Esophagus (tissue), 2 donors: Measurements from ENCODE around the gene IGF2BP1. TPM values are rescaled to one million over a fixed set of nuclear protein-coding genes. Genes with fewer than 3 reads are reported as not detected.
"Not testable (repeated sequence)": the region's sequence is repeated elsewhere in the genome, so short reads cannot be mapped to it uniquely, and the experiment has no call there.

Source experiments
- H3K27ac ChIP-seq, 2 donors: one replicate each; pipeline ENCODE4 v1.5.1; 2013; ENCODE audit warnings: low read depth in 2 of 2, mild to moderate bottlenecking in 2 of 2, inconsistent platforms in 1 of 2, low read length in 1 of 2, moderate library complexity in 1 of 2
- H3K27me3 ChIP-seq, 2 donors: one replicate each; pipeline ENCODE4 v1.6.1; 2013; ENCODE audit warnings: low read length in 2 of 2, control low read depth in 1 of 2, mild to moderate bottlenecking in 1 of 2; ENCODE audit not compliant: insufficient read depth in 2 of 2, control insufficient read depth in 1 of 2
- H3K36me3 ChIP-seq, 2 donors: one replicate each; pipeline ENCODE4 v1.6.1; 2013; ENCODE audit warnings: low read length in 1 of 2; ENCODE audit not compliant: control insufficient read depth in 2 of 2, insufficient read depth in 2 of 2
- H3K4me1 ChIP-seq, 2 donors: one replicate each; pipeline ENCODE4 v1.6.1; 2013; ENCODE audit warnings: low read length in 1 of 2; ENCODE audit not compliant: control insufficient read depth in 2 of 2, insufficient read depth in 2 of 2
- H3K4me3 ChIP-seq, 2 donors: one replicate each; pipeline ENCODE4 v1.5.1; 2013; ENCODE audit warnings: low read length in 2 of 2, mild to moderate bottlenecking in 2 of 2, low read depth in 1 of 2, moderate library complexity in 1 of 2
- H3K9me3 ChIP-seq, 2 donors: one replicate each; pipeline ENCODE4 v1.6.1; 2013; ENCODE audit warnings: mild to moderate bottlenecking in 2 of 2, low read depth in 1 of 2, low read length in 1 of 2, moderate library complexity in 1 of 2; ENCODE audit not compliant: control insufficient read depth in 2 of 2, insufficient read depth in 1 of 2
- WGBS, 2 donors: extraction: QIAGEN DNeasy Blood & Tissue Kit; methylation state at CpG; one replicate each; pipeline ENCODE4 v1.1.7; 2013; 5-methylcytosine and 5-hydroxymethylcytosine counted together
- polyA plus RNA-seq, 2 donors: library from polyadenylated mRNA; stranded (reverse); fragments of 200-250 nt; gene quantifications; one replicate each; pipeline ENCODE4 v1.2.3, GENCODE V29; 2013
- donor health status: healthy with polysubstance abuse.
- donor health status: Bipolar disorder and iron deficiency.

Gene IGF2BP1
- polyA plus RNA-seq, 2 donors = 0.01 TPM; not detected in 1

DNA sequence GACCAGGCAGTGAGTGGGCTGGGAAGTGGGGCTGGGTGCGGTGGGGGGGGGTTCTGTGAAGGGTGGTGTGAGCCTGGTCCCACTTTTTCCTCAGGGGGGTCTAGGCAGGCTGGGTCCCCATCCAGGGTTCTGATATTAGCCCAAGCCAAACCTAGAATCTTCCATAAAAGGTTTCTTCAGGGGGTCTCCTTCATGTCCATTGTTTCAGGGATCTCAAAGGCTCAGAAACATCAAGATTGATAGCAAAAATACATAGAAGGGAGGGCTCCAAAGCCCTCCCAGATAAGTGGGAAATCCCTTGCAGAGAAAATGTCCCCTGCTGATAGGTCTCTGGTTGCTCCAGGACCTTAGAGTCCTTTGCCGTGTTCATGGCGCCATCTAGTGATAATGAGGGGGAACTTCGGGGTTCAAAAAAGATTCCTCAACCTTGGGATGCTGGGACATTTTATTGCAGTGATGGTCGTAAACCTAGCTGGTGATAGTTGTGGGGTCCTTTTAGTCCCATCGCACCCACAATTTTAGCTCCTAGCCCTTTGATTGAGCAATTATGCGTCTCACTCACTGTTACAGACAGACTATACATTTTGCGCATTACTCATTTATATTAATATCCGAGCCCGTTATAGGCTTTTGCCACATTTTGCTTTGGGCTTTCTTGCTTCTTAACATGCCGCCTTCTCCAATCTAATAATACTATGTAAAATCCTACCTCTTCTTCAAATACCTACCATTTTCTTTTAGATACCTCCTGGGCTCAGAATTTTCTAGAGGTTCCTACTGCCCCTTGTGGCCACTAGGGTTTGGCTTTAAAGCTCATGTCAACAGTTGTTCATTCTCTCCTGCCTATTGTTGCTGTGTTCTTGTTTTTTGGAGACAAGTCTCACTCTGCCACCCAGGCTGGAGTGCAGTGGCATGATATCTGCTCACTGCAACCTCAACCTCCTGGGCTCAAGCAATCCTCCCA, 35.1 kb downstream of the IGF2BP1 start:
- Histone ChIP-seq H3K9me3 (no peaks in the 10 kb centered on the region), H3K27ac (no peak overlapping the region), H3K27me3 (no peaks in the 10 kb centered on the region), H3K36me3 (no peaks in the 10 kb centered on the region), H3K4me1 (no peaks in the 10 kb centered on the region), H3K4me3 (no peak overlapping the region)
- 38 to 39% methylated on average over 11 of the region's 11 CpGs for WGBS, 2 donors

GRCh38 chr17:49035470-49036269, 38.5 kb downstream of the IGF2BP1 start:
- no peaks in the 10 kb centered on the region for H3K36me3 ChIP-seq
- WGBS, 2 donors = 72 to 74% methylated on average over 38 to 42 of the region's 42 CpGs
- H3K9me3 ChIP-seq = no peaks in the 10 kb centered on the region
- H3K27ac ChIP-seq = no peak overlapping the region
- H3K27me3 ChIP-seq = no peaks in the 10 kb centered on the region
- no peaks in the 10 kb centered on the region for H3K4me1 ChIP-seq
- H3K4me3 ChIP-seq = no peak overlapping the region

DNA sequence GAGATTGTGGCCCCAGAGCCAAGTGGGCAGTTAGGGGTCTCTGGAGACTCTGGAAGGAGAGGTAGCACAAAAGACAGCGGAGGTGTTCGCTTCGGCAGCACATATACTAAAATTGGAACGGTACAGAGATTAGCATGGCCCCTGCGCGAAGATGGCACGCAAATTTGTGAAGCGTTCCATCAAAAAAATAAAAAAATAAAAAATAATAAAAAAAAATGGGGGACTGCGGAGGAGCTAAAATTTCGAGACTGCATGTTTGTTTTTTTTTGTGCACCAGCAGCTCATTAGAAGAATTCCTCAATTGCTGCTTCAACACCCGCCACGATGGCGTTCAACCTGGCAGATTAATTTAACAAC, 39.1 kb downstream of the IGF2BP1 start:
- Histone ChIP-seq H3K27ac (no peak overlapping the region), H3K4me1 (no peaks in the 10 kb centered on the region), H3K4me3 (no peak overlapping the region), H3K27me3 (no peaks in the 10 kb centered on the region), H3K36me3 (no peaks in the 10 kb centered on the region), H3K9me3 (no peaks in the 10 kb centered on the region)
- WGBS, 2 donors = 92 to 93% methylated on average over 13 of the region's 13 CpGs

GRCh38 chr17:49038138-49038537, 41.0 kb downstream of the IGF2BP1 start:
- no peak overlapping the region for H3K27ac ChIP-seq
- H3K36me3 ChIP-seq = no peaks in the 10 kb centered on the region
- H3K27me3 ChIP-seq = no peaks in the 10 kb centered on the region
- H3K4me1 ChIP-seq = no peaks in the 10 kb centered on the region
- WGBS, 2 donors = 95 to 96% methylated on average over 8 of the region's 8 CpGs
- H3K4me3 ChIP-seq = no peak overlapping the region
- no peaks in the 10 kb centered on the region for H3K9me3 ChIP-seq

DNA sequence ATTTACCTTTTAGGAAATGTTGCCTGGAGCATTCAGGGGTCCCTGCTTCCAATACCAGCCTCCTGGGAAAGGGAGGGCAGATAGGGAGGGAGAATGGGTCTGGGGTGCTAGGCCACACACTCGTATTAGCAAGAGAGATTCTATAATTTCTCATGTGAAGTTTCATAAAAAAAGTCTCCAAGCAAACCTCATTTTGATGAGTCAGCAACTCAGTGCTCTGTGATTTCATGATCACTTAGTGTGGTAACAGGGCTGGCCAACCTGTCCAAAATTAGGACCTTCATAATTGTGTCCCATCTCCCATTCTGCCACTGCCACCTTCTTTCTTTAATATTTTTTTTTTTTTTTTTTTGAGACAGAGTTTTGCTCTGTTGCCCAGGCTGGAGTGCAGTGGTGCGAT, 41.4 kb downstream of the IGF2BP1 start:
- H3K4me3 ChIP-seq = no peak overlapping the region
- H3K9me3 ChIP-seq = no peaks in the 10 kb centered on the region
- WGBS, 2 donors = 78 to 92% methylated on average over 1 of the region's 2 CpGs
- H3K27ac ChIP-seq = no peak overlapping the region
- H3K27me3 ChIP-seq = no peaks in the 10 kb centered on the region
- H3K36me3 ChIP-seq = no peaks in the 10 kb centered on the region
- H3K4me1 ChIP-seq = no peaks in the 10 kb centered on the region

DNA sequence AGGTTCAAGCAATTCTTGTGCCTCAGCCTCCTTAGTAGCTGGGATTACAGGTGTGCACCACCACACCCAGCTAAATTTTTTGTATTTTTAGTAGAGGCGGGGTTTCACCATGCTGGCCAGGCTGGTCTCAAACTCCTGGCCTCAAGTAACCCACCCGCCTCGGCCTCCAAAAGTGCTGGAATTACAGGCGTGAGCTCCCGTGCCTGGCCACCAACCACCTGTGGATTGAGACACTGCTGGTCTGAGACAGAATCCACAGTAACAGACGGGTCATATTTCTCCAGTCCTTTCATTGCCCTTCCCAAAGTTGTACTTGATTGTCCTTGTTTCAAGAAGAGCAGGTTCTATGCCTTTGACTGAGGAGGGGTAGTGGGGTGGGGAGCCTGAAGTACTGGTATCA, 42.3 kb downstream of the IGF2BP1 start:
- not testable (repeated sequence) for H3K27ac ChIP-seq, H3K4me3 ChIP-seq, H3K4me1 ChIP-seq, H3K9me3 ChIP-seq, H3K27me3 ChIP-seq, H3K36me3 ChIP-seq
- WGBS, 2 donors = 87 to 88% methylated on average over 6 of the region's 6 CpGs

DNA sequence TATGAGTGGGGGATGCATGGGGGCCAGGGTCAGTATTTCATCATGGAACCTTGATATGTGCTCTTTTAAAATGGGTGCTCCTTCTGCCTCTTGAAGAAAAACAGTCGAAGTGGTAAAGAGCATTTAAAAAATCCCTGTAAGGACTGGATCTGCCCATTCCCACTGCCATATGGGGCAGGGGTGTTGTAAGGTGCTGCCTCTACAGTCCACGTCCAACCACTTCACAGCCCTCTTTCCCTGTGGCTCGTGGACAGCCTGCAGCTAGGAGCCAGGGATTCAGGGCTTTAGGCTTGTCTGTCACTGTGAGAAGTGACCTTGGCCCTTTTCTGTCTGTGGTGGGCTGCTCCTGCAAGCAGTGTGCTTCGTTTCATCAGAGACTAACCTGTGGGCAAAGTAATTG, 44.3 kb downstream of the IGF2BP1 start:
- Histone ChIP-seq H3K36me3 (no peaks in the 10 kb centered on the region), H3K4me3 (no peak overlapping the region), H3K27me3 (no peaks in the 10 kb centered on the region), H3K9me3 (no peaks in the 10 kb centered on the region), H3K27ac (no peak overlapping the region), H3K4me1 (no peaks in the 10 kb centered on the region)
- 76 to 77% methylated on average over 4 of the region's 4 CpGs for WGBS, 2 donors

- Histone ChIP-seq H3K4me1 (no peaks in the 10 kb centered on the region), H3K36me3 (no peaks in the 10 kb centered on the region), H3K4me3 (no peak overlapping the region), H3K27ac (no peak overlapping the region), H3K27me3 (no peaks in the 10 kb centered on the region), H3K9me3 (no peaks in the 10 kb centered on the region)
- 70 to 72% methylated on average over 2 of the region's 2 CpGs for WGBS, 2 donors
Observed at GRCh38 chr17:49045376-49045775, 48.2 kb downstream of the IGF2BP1 start.

GRCh38 chr17:49046912-49047311, 49.7 kb downstream of the IGF2BP1 start:
- Histone ChIP-seq H3K27ac (no peak overlapping the region), H3K9me3 (no peaks in the 10 kb centered on the region), H3K36me3 (no peaks in the 10 kb centered on the region)

More at GRCh38 chr17:49046912-49047311, 49.7 kb downstream of the IGF2BP1 start:
- H3K27me3 ChIP-seq = no peaks in the 10 kb centered on the region
- H3K4me1 ChIP-seq = no peaks in the 10 kb centered on the region
- no peak overlapping the region for H3K4me3 ChIP-seq
